ENCODE data around the gene PLXNA4.

Gene PLXNA4

GRCh38 chr7:132520591-132521280, 55.5 kb downstream of the PLXNA4 start:
- no peak overlapping the region for H3K4me3 ChIP-seq (ENCODE audit: low read depth, low read length)
- TF ChIP-seq CTCF (IDR thresholded peaks at IDR 0.05; ENCODE audit: low read depth, low read length), result no peak

- TF ChIP-seq CTCF (IDR thresholded peaks at IDR 0.05; ENCODE audit: low read depth, low read length), result no peak
- no peak overlapping the region for H3K4me3 ChIP-seq (ENCODE audit: low read depth, low read length)
Observed at GRCh38 chr7:132519936-132520335, 56.3 kb downstream of the PLXNA4 start.

GRCh38 chr7:132518839-132519173, 57.5 kb downstream of the PLXNA4 start:
- no peak for TF ChIP-seq CTCF (IDR thresholded peaks at IDR 0.05; ENCODE audit: low read depth, low read length)
- H3K4me3 ChIP-seq (ENCODE audit: low read depth, low read length), result no peak overlapping the region

GRCh38 chr7:132518102-132518838, 58.0 kb downstream of the PLXNA4 start:
- TF ChIP-seq CTCF (IDR thresholded peaks at IDR 0.05; ENCODE audit: low read depth, low read length), result peak; percentile 28; the same call in 1 of the 2 replicates

GRCh38 chr7:132516042-132516840, 60.0 kb downstream of the PLXNA4 start:
- no peak overlapping the region for H3K4me3 ChIP-seq (ENCODE audit: low read depth, low read length)
- TF ChIP-seq CTCF (IDR thresholded peaks at IDR 0.05; ENCODE audit: low read depth, low read length), result no peak

More at GRCh38 chr7:132518102-132518838, 58.0 kb downstream of the PLXNA4 start:
- H3K4me3 ChIP-seq (ENCODE audit: low read depth, low read length), result no peak overlapping the region

GRCh38 chr7:132515181-132515580, 61.1 kb downstream of the PLXNA4 start:
- H3K4me3 ChIP-seq (ENCODE audit: low read depth, low read length), result no peak overlapping the region
- no peak for TF ChIP-seq CTCF (IDR thresholded peaks at IDR 0.05; ENCODE audit: low read depth, low read length)

Data from WI38 (cell line).